Right kidney (tissue), 1 donor: ENCODE data around the gene NEK4.
A peak's percentile ranks its signal among the peaks of the same experiment; 100 is the strongest.
"Not testable (repeated sequence)": the region's sequence is repeated elsewhere in the genome, so short reads cannot be mapped to it uniquely, and the experiment has no call there.

ENCODE experiments used
- DNase-seq: peaks from one replicate; pipeline ENCODE4 v3.0.0-alpha.2; 2016

NEK4 gene

DNA sequence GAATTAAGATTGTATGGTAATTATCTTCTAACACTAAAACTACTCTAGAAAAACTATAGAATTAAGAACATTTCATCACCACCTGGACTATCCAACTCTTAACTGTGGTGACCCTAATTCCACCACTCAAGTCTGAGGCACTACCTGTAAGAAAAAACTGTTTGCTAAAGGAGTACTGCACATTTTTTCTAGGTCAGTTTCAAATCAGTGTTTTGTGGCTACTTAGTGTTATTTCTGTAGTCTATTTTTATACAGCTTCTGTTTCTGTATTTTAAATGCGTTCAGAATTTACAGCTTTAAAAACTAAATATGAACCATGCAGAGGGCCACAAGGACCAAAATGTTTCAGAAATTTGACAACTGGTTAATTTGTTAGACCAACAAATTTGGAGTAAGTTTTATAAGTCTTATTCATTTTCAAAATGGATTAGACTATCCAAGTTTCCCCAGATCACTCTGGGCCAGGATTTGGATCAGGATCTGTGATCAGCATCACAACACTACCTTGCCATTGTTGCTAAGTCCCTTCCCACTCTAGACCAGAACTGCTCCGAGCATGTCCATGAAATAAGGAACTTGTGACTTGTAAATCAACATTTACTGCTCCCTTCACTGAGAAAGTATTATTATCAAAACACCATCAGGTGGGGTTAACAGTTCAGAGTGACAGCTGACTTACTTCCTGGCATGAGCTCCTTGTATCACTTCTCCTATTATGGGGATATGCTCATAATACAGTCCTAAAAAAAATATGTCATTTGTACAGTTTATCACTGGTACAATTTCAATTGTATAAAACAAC is 73.7 kb downstream of the NEK4 start:
- DNase-seq, result no peak

- no peak for DNase-seq
These were observed 74.7 kb downstream of the NEK4 start for GRCh38 chr3:52695798-52696671.

DNA sequence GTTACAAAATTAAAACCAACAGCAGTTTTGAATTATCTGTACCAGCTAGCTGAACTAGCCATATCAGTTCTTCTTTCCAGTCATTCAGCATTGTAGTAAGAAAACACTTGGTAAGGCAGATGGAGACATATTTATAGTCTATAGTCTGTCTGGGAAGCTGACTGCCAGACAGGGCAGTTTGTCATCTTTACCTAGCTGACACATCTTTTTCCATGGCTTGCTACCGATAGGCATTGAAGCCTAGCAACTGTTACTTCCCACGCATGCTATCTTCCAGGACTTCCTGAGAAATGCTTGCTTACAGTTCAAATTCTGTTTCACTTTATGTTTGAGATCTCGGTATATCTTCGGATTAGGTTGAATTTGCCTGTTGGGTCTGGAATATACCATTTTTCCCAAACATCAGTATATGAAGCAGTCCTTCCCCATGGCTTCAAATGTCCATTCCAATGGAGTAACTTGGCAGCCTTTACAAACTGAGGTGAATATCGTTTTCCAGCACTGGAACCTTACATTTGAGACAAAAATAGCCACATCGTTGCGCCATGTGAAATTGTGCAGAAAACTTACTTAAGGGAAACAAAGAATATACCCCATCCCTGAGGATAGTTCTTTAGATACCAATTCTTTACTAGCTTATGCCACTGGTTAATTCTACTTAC is 76.1 kb downstream of the NEK4 start:
- no peak for DNase-seq

- DNase-seq, result no peak
These were observed 77.7 kb downstream of the NEK4 start for GRCh38 chr3:52693071-52693470.

DNA sequence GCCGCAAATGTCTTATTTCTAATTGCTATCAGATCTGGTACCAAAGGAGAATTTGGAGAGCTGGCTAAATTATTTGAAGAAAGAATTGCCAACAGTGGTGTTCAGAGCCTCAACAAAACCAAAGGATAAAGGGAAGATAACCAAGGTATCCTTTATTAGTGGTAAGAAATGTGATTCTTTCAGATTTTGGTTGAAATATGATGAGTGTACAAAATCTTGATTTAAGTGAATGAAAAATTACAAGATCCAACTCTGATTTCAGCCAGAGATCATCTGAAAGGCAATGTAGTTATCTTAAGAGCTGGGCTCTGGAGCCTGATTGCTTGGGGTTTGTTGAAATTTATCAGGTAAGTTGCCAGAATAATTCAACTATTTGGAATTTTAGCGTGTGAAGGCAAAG is 80.2 kb downstream of the NEK4 start:
- no peak for DNase-seq

GRCh38 chr3:52689151-52689550 is 81.6 kb downstream of the NEK4 start:
- DNase-seq, result no peak

DNA sequence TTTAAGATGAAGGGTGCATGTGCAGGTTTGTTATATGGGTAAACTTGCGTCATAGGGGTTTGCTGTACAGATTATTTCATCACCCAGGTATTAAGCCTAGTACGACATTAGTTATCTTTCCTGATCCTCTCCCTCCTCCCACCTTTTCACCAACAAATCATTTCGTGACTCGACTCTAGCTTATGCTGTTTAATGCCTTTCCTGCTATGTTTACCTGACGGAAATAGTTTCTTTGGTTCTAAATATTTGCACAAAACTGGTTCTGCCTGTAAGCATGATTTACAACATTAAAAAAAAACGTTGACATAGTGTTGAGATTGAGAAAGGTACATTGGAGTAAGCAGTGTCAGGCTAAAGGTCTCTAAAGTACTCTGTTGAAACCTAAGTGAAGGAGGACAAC is 82.5 kb downstream of the NEK4 start:
- DNase-seq, result no peak

DNA sequence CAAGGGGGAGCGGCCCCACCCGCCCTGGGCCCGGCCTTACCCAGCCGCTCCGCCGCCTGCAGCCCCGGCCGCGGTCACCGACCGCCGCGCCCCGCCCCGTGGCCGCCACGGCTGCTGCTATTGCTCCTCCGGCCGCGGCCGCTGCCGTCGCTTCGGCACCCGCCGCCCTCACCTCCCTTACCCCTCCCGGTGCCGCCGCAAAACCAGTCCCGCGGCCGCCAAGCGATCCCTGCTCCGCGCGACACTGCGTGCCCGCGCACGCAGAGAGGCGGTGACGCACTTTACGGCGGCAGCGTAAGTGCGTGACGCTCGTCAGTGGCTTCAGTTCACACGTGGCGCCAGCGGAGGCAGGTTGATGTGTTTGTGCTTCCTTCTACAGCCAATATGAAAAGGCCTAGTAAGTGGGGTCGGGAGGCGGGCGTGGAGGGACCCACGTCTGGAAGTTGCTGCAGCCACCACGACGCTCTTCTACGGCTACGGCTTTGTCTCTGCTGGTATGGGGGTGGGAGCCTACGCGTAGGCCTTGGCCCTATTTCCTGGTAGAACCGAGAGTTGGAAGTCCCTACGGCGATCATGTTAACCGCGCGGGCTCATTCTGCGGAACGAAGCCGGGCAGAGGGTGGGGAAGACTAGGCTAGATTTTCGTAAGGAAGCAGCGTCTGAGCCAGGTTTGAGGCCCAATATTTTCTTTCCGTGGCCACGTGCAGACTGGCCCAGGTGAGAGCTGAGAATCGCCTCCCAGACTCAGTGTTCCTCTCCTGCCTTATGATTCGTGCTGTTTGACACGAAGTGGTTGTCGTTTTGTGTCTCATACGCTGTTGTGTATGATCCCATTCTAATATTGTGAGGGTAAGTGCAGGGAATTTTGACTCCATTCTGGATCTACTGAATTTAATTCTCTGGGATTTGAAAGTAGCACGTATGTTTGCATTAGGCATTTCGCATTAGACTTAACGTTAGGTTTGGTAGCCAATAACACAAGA is 84.7 kb downstream of the NEK4 start, which contains the start of the genes GNL3 and PBRM1:
Gene GNL3, plus strand, starts transcription at position 324 of the 983 bp plus-strand sequence. Its CDS starts 61 bp downstream, at position 385.
Gene PBRM1, minus strand, starts transcription at position 205 of the 983 bp plus-strand sequence.
- peak; percentile 89 for DNase-seq

DNA sequence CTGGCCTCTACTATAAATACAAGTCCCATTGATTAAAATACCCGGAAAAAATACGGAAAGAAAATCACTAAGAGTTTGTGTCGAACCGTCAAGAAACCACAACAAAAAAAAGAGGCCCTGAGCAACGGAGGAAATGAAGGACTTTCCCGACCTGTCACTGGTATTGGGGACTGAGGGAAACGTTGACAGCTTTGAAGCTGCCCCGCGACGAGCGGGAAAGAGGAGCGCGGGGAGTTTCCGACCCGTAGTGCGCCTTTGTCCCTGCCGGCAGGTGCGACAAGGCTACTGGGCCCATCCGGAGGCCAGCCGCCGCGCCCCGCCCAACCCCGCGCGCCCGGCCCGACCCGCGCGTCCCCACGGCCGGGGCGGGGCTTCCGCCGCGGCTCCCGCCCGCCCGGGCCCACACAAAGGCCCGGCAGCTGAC is 85.4 kb downstream of the NEK4 start:
- peak; percentile 72 for DNase-seq

GRCh38 chr3:52684184-52684583 is 86.6 kb downstream of the NEK4 start:
- no peak for DNase-seq

GRCh38 chr3:52683611-52684010 is 87.1 kb downstream of the NEK4 start:
- no peak for DNase-seq

DNA sequence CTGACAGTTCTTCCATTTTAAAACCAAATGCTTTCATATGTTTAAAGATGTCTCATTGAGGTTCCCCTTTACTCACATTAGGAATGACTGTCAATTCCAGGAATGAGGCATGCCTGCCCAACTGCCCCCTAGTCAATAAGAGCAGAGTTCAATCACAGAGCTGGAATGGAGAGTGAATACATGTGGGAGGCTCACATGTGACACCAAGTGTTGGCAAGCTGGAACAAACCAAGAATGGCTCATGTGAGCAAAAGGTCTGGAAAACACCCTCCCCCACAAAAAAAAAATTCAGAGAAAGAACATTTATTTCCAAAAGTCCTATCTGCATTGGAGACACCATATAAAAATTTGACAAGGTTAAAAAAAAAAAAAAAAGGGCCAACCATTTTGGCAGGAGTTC is 88.7 kb downstream of the NEK4 start:
- DNase-seq, result no peak

GRCh38 chr3:52681596-52681995 is 89.1 kb downstream of the NEK4 start:
- DNase-seq, result no peak

- DNase-seq, result no peak
These were observed 90.9 kb downstream of the NEK4 start for GRCh38 chr3:52679811-52680210.

DNA sequence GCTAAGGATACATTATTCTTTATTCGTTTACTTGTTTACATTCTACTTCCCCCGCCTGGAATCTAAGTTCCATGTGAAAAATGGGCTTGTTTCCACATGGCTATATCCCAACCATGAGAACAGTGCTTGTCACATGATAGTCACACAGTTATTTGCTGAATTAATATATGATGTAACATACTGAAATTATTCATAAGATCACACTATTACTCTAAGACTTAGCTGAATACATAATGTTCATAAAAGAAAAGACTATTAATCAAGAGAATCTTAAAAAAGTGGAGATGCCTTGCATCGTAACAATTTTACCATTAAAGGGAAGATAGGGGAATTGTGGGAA is 91.6 kb downstream of the NEK4 start:
- no peak for DNase-seq

- DNase-seq, result no peak
These were observed 92.2 kb downstream of the NEK4 start for GRCh38 chr3:52678265-52679198.

GRCh38 chr3:52676201-52676600 is 94.5 kb downstream of the NEK4 start:
- not testable (repeated sequence) for DNase-seq

GRCh38 chr3:52671676-52672075 is 99.1 kb downstream of the NEK4 start:
- no peak for DNase-seq

- no peak for DNase-seq
These were observed 99.9 kb downstream of the NEK4 start for GRCh38 chr3:52670621-52671521.
